DND-41 (cell line): ENCODE results near the gene PIAS1.

Experiments used
- ATAC-seq: fragments of 200-7000 bp; cut with Tn5 transposase; 3 replicates; pipeline ENCODE4 v1.9.1; 2021; ENCODE audit warnings: low read depth; ENCODE audit not compliant: insufficient read depth
- DNase-seq: peaks from one replicate; pipeline ENCODE4 v3.0.0-alpha.2; 2020
- H2AFZ ChIP-seq: 2 replicates; pipeline ENCODE4 v1.6.0; 2012; ENCODE audit warnings: low read depth, low read length
- H3K27ac ChIP-seq: 2 replicates; pipeline ENCODE4 v1.5.1; 2012; ENCODE audit warnings: low read length, inconsistent platforms
- H3K27me3 ChIP-seq: fragments of 200-600 bp; sonication (generic); 2 replicates; pipeline ENCODE4 v1.6.0; 2012; ENCODE audit warnings: low read length, mild to moderate bottlenecking, inconsistent platforms; ENCODE audit not compliant: insufficient read depth, poor library complexity
- H3K36me3 ChIP-seq: 2 replicates; pipeline ENCODE4 v1.5.1; 2012; ENCODE audit warnings: low read length, inconsistent platforms; ENCODE audit not compliant: insufficient read depth
- H3K4me1 ChIP-seq: 2 replicates; pipeline ENCODE4 v1.5.1; 2012; ENCODE audit warnings: mild to moderate bottlenecking, low read length; ENCODE audit not compliant: insufficient read depth
- H3K4me2 ChIP-seq: 2 replicates; pipeline ENCODE4 v1.6.0; 2012; ENCODE audit warnings: mild to moderate bottlenecking, moderate library complexity, low read length, inconsistent platforms; ENCODE audit not compliant: insufficient read depth
- H3K4me3 ChIP-seq, 2 experiments: fragments of 200-600 bp in 1 of 2; shearing (Covaris generic) in 1 of 2; 2 replicates each; pipeline ENCODE4 v1.5.1; 2012 to 2016; ENCODE audit warnings: inconsistent platforms in 2 of 2, low read length in 2 of 2, mild to moderate bottlenecking in 2 of 2, low read depth in 1 of 2, moderate library complexity in 1 of 2
- H3K79me2 ChIP-seq: 2 replicates; pipeline ENCODE4 v1.6.0; 2012; ENCODE audit warnings: low read length, inconsistent platforms; ENCODE audit not compliant: insufficient read depth
- H3K9ac ChIP-seq: 2 replicates; pipeline ENCODE4 v1.6.0; 2012; ENCODE audit warnings: low read depth, mild to moderate bottlenecking, inconsistent platforms, low read length, moderate library complexity
- H3K9me3 ChIP-seq: 2 replicates; pipeline ENCODE4 v1.5.1; 2012; ENCODE audit warnings: low read length, moderate library complexity, mild to moderate bottlenecking, inconsistent platforms; ENCODE audit not compliant: insufficient read depth, severe bottlenecking
- H4K20me1 ChIP-seq: 2 replicates; pipeline ENCODE4 v1.6.0; 2012; ENCODE audit warnings: low read length; ENCODE audit not compliant: insufficient read depth
- CTCF ChIP-seq: IDR thresholded peaks from 2 replicates; pipeline ENCODE4 v1.5.1; 2012; ENCODE audit warnings: borderline replicate concordance, low read length, moderate library complexity, mild to moderate bottlenecking; ENCODE audit not compliant: poor library complexity, severe bottlenecking; ENCODE audit errors: extremely low read depth
- EZH2 ChIP-seq: IDR thresholded peaks from 3 replicates; pipeline ENCODE4 v1.6.1; 2012; ENCODE audit warnings: borderline replicate concordance, low read depth, mild to moderate bottlenecking, moderate library complexity, low read length, inconsistent platforms; ENCODE audit not compliant: severe bottlenecking

Gene PIAS1

GRCh38 chr15:68126396-68126795 lies 72.3 kb downstream of the PIAS1 start:
- ATAC-seq (no peak), DNase-seq (no peak)
- H3K4me2 ChIP-seq, result no peak overlapping the region
- H3K4me3 ChIP-seq, result no peak overlapping the region
- H2AFZ ChIP-seq, result no peak overlapping the region
- H3K79me2 ChIP-seq, result peaks cover 73% of the 10 kb centered on the region
- H3K9ac ChIP-seq, result no peak overlapping the region
- no peaks in the 10 kb centered on the region for H3K9me3 ChIP-seq
- H3K27me3 ChIP-seq, result no peaks in the 10 kb centered on the region
- no peak for TF ChIP-seq CTCF
- no peak for TF ChIP-seq EZH2
- peaks cover 3% of the 10 kb centered on the region; the same call in 1 of the 2 replicates for H4K20me1 ChIP-seq
- H3K27ac ChIP-seq, result no peak overlapping the region
- no peaks in the 10 kb centered on the region; the same call in 1 of the 2 replicates for H3K36me3 ChIP-seq
- H3K4me1 ChIP-seq, result no peaks in the 10 kb centered on the region

GRCh38 chr15:68129072-68129471 lies 75.0 kb downstream of the PIAS1 start:
- no peak overlapping the region for H3K4me3 ChIP-seq
- peaks cover 7% of the 10 kb centered on the region; the same call in 1 of the 2 replicates for H4K20me1 ChIP-seq
- no peaks in the 10 kb centered on the region; the same call in 1 of the 2 replicates for H3K36me3 ChIP-seq
- H3K9me3 ChIP-seq, result no peaks in the 10 kb centered on the region
- H3K27ac ChIP-seq, result no peak overlapping the region
- H3K4me2 ChIP-seq, result no peak overlapping the region
- H3K4me1 ChIP-seq, result no peaks in the 10 kb centered on the region
- no peak overlapping the region for H2AFZ ChIP-seq
- TF ChIP-seq EZH2, result no peak
- peaks cover 62% of the 10 kb centered on the region for H3K79me2 ChIP-seq
- ATAC-seq (no peak), DNase-seq (no peak)
- H3K9ac ChIP-seq, result no peak overlapping the region
- H3K27me3 ChIP-seq, result no peaks in the 10 kb centered on the region

GRCh38 chr15:68130851-68131250 lies 76.7 kb downstream of the PIAS1 start:
- Histone ChIP-seq H3K4me2 (no peak overlapping the region), H4K20me1 (peaks cover 7% of the 10 kb centered on the region; the same call in 1 of the 2 replicates), H3K27me3 (no peaks in the 10 kb centered on the region), H3K27ac (no peak overlapping the region), H3K4me1 (no peaks in the 10 kb centered on the region), H3K79me2 (peaks cover 44% of the 10 kb centered on the region), H2AFZ (no peak overlapping the region), H3K36me3 (no peaks in the 10 kb centered on the region; the same call in 1 of the 2 replicates), H3K9me3 (no peaks in the 10 kb centered on the region), H3K4me3 (no peak overlapping the region), H3K9ac (no peak overlapping the region)
- TF ChIP-seq CTCF, result no peak
- TF ChIP-seq EZH2, result no peak
- ATAC-seq (no peak), DNase-seq (no peak)

- DNase-seq, result no peak
- peaks cover 13% of the 10 kb centered on the region; the same call in 1 of the 2 replicates for H4K20me1 ChIP-seq
- no peak overlapping the region for H3K9ac ChIP-seq
Measured at GRCh38 chr15:68137096-68137495, 83.0 kb downstream of the PIAS1 start.

More at GRCh38 chr15:68137096-68137495, 83.0 kb downstream of the PIAS1 start:
- Histone ChIP-seq H3K27me3 (no peaks in the 10 kb centered on the region), H2AFZ (no peak overlapping the region), H3K4me1 (no peaks in the 10 kb centered on the region), H3K4me2 (no peak overlapping the region), H3K36me3 (no peaks in the 10 kb centered on the region; the same call in 1 of the 2 replicates), H3K4me3 (no peak overlapping the region), H3K27ac (no peak overlapping the region), H3K79me2 (peaks cover 40% of the 10 kb centered on the region), H3K9me3 (no peaks in the 10 kb centered on the region)
- TF ChIP-seq EZH2 (no peak), CTCF (no peak)
- no peak for ATAC-seq
